GM18867 (cell line): ENCODE data around the gene U2AF2.
"Not testable (repeated sequence)": the region's sequence is repeated elsewhere in the genome, so short reads cannot be mapped to it uniquely, and the experiment has no call there.

Source experiments
- ATAC-seq: cut with Tn5 transposase; IDR thresholded peaks from one replicate; pipeline ENCODE4 v1.9.1; 2021; ENCODE audit warnings: mild to moderate bottlenecking, moderate library complexity; ENCODE audit not compliant: unreplicated experiment

Gene U2AF2

GRCh38 chr19:55700813-55701212 is 46.0 kb downstream of the U2AF2 start:
- no peak for ATAC-seq

- no peak for ATAC-seq
Measured at GRCh38 chr19:55702131-55702627, 47.3 kb downstream of the U2AF2 start.

- no peak for ATAC-seq
Measured at GRCh38 chr19:55703790-55704215, 49.0 kb downstream of the U2AF2 start.

- no peak for ATAC-seq
Measured at GRCh38 chr19:55704494-55705245, 49.8 kb downstream of the U2AF2 start.

GRCh38 chr19:55705972-55706371 is 51.1 kb downstream of the U2AF2 start:
- ATAC-seq: no peak

- no peak for ATAC-seq
Measured at GRCh38 chr19:55711719-55712118, 56.9 kb downstream of the U2AF2 start.

- no peak for ATAC-seq
Measured at GRCh38 chr19:55712804-55713631, 58.2 kb downstream of the U2AF2 start.

GRCh38 chr19:55716531-55716930 is 61.7 kb downstream of the U2AF2 start:
- ATAC-seq: no peak

GRCh38 chr19:55717251-55717650 is 62.4 kb downstream of the U2AF2 start:
- no peak for ATAC-seq

- ATAC-seq: not testable (repeated sequence)
Measured at GRCh38 chr19:55717879-55718711, 63.3 kb downstream of the U2AF2 start.

GRCh38 chr19:55720214-55720746 is 65.4 kb downstream of the U2AF2 start:
- no peak for ATAC-seq

- no peak for ATAC-seq
Measured at GRCh38 chr19:55720801-55721200, 66.0 kb downstream of the U2AF2 start.

GRCh38 chr19:55723491-55723890 is 68.7 kb downstream of the U2AF2 start:
- ATAC-seq: no peak
